PFSK-1 (cell line): ENCODE measurements around the gene NRIP3.

ENCODE experiments used
- POLR2AphosphoS5 ChIP-seq: IDR thresholded peaks from 2 replicates; pipeline ENCODE4 v1.6.1; 2012; ENCODE audit warnings: low read depth, mild to moderate bottlenecking, control low read depth, low read length, moderate library complexity
- REST ChIP-seq, 2 experiments: IDR thresholded peaks; 2 replicates each; pipeline versions ENCODE4 v1.6.1 to v1.8.0; 2011 to 2012; ENCODE audit warnings: low read depth in 2 of 2, low read length in 2 of 2, control low read depth in 1 of 2, inconsistent platforms in 1 of 2, mild to moderate bottlenecking in 1 of 2, moderate library complexity in 1 of 2; ENCODE audit not compliant: insufficient read depth in 1 of 2
- SIN3A ChIP-seq: IDR thresholded peaks from 2 replicates; pipeline ENCODE4 v1.6.1; 2012; ENCODE audit warnings: mild to moderate bottlenecking, low read length, moderate library complexity, borderline replicate concordance; ENCODE audit not compliant: insufficient read depth
- TAF1 ChIP-seq: IDR thresholded peaks from 2 replicates; pipeline ENCODE4 v1.6.1; 2012; ENCODE audit warnings: low read length, control low read depth, borderline replicate concordance; ENCODE audit not compliant: insufficient read depth

- TF ChIP-seq REST (IDR thresholded peaks at IDR 0.05; ENCODE audit: insufficient read depth in 1 of 2, low read depth in 2 of 2, low read length in 2 of 2), result no peak
- no peak for TF ChIP-seq POLR2AphosphoS5
- no peak for TF ChIP-seq TAF1
- no peak for TF ChIP-seq SIN3A
These were observed 69.9 kb downstream of the NRIP3 start for GRCh38 chr11:8933931-8934330.
